Heart left ventricle (tissue), 16 donors: ENCODE data around the gene TEX30. TPM values are rescaled to one million over a fixed set of nuclear protein-coding genes. Genes with fewer than 3 reads are reported as not detected.

Experiments
- ATAC-seq, 4 donors: fragments of 200-7000 bp; cut with Tn5 transposase; one replicate each; pipeline ENCODE4 v1.9.1; 2020 to 2022; ENCODE audit warnings: moderate library complexity in 4 of 4, mild to moderate bottlenecking in 3 of 4, moderate number of reproducible peaks in 1 of 4
- DNase-seq, 5 donors: peaks; one replicate each; pipeline ENCODE4 v3.0.0-alpha.2; 2020
- H3K27ac ChIP-seq, 12 donors: fragments of 200-600 bp; sonication (generic) in 4 of 12; one replicate each; pipeline versions ENCODE4 v1.5.0 to v1.8.0; 2016 to 2022; ENCODE audit warnings: mild to moderate bottlenecking in 2 of 12
- H3K27me3 ChIP-seq, 9 donors: fragments of 200-600 bp; sonication (generic) in 2 of 9; one replicate each; pipeline versions ENCODE4 v1.5.1 to v1.8.0; 2016 to 2022; ENCODE audit warnings: mild to moderate bottlenecking in 3 of 9
- H3K36me3 ChIP-seq, 9 donors: fragments of 200-600 bp; sonication (generic) in 2 of 9; one replicate each; pipeline versions ENCODE4 v1.5.0 to v1.8.0; 2018 to 2022; ENCODE audit warnings: mild to moderate bottlenecking in 2 of 9
- H3K4me1 ChIP-seq, 12 donors: fragments of 200-600 bp; sonication (generic) in 4 of 12; one replicate each; pipeline versions ENCODE4 v1.5.0 to v1.8.0; 2016 to 2022; ENCODE audit warnings: mild to moderate bottlenecking in 3 of 12
- H3K4me3 ChIP-seq, 12 donors: fragments of 200-600 bp; sonication (generic) in 4 of 12; one replicate each; pipeline versions ENCODE4 v1.5.0 to v1.8.0; 2017 to 2022; ENCODE audit warnings: mild to moderate bottlenecking in 9 of 12, moderate library complexity in 4 of 12
- H3K9me3 ChIP-seq, 12 donors: fragments of 200-600 bp; sonication (generic) in 4 of 12; one replicate each; pipeline versions ENCODE4 v1.5.0 to v1.8.0; 2016 to 2022; ENCODE audit warnings: mild to moderate bottlenecking in 1 of 12
- POLR2A ChIP-seq, 2 donors: fragments of 450-650 bp; IDR thresholded peaks; one replicate each; pipeline ENCODE4 v1.6.1; 2017; ENCODE audit warnings: antibody characterized with exemption in 2 of 2, mild to moderate bottlenecking in 2 of 2, moderate library complexity in 2 of 2
- WGBS, 4 donors: extraction: QIAGEN DNeasy Blood & Tissue Kit in 2 of 4; methylation state at CpG; one replicate each; pipeline versions ENCODE4 v1.1.5 to v1.1.7; 2013 to 2018; 5-methylcytosine and 5-hydroxymethylcytosine counted together
- intact Hi-C, 10 donors: fragments of 100-400 bp; cut with DNase I; formaldehyde crosslinking; loops; one replicate each; pipeline versions ENCODE4 v1.11.1 to v1.14.2; 2022
- polyA plus RNA-seq, 2 donors: library from polyadenylated mRNA; stranded (reverse); fragments of 200-250 nt; gene quantifications; one replicate each; pipeline ENCODE4 v1.2.3, GENCODE V29; 2013
- total RNA-seq, 9 donors: library from RNA; depleted of rRNA in 2 of 9; stranded (reverse); fragments of >200 nt in 2 of 9; fragmentation: NEBNext Ultra II Directional in 3 of 9; extraction: Animal tissue kit (Norgen Biotek cat#: 25700) in 3 of 9; gene quantifications; one replicate each; pipeline versions ENCODE4 v1.1.0 to v1.2.4, GENCODE V29; 2016 to 2023
- TF ChIP-seq, protein P1 (sequence below), 12 donors: fragments of 200-600 bp; sonication (generic) in 4 of 12; IDR thresholded peaks; one replicate each; pipeline versions ENCODE4 v1.5.0 to v1.8.0; 2018 to 2022; ENCODE audit warnings: antibody characterized with exemption in 12 of 12, mild to moderate bottlenecking in 5 of 12
- donor health status: ischemic (EF 13 %, LVEDD 7.1; RV severe dilation, severe dysfunction).
- donor health status: healthy with polysubstance abuse.
- donor health status: DM: no; HTN: yes; CAD: no.
- donor health status: DM: no; HTN: no; CAD: no.
- donor health status: ischemic (EF 25% LVEDD 6.9; RV normal size, moderate dysfunction).
- donor health status: ischemic (EF 25% LVEDD 5.7; RV mildly dilated, moderate dysfunction).
- donor health status: healthy.
- donor health status: DM: yes; HTN: yes; CAD: no.
- donor health status: ischemic (EF 35%, LVEDD 5.7; RV mildly dilated, moderate dysfunction).
- donor health status: nonischemic (EF 11% LVEDD 7.7; RV severe dilation, severe dysfunction).
- donor health status: DM: yes; HTN: yes; CAD: no.
- donor health status: PGD.
- donor health status: ischemic (EF 29% LVEDD 5.4; RV normal size, mild dysfunction).
- donor health status: nonischemic (EF 23%, LVEDD 6.1; RV moderate dilation, normal function).

The TEX30 gene
- total and polyA plus RNA-seq, 11 donors = 6.0 to 13.7 (median 10.2) TPM

DNA sequence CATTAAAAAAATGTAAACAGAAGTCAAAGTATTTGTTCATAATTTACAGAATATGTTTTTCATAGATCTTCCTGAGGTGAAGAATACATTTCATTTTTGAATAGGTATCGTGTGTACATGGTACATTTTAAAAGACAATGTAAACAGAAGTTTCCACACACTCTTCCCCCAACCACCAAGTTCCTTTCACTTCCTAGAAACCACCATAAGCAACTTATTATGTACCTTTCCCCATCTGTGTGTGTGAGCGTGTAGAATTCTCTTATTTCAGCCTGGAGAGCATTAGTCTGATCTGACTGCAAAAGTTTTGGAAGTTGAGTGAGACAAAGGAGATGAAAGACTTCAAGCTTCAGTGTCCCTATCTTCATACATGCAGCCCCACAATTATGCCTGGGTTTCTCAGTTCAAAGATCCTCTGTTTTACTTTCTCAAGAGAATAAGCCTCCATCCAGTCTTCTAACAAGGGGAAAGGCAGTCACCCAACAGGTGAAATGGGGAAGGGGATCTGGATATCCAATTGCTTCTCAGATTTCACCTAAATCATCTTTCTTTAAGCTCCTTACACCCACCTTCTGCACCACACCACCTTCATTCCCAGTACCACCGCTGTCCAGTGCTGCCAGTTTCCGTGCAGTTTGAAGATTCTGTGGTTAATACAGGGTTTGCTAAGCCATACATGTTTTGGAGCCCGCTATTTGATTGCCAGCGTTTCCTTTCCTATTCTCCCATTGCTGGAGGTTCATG lies 2.1 kb downstream of the TEX30 start:
- TF ChIP-seq, protein P1, sequence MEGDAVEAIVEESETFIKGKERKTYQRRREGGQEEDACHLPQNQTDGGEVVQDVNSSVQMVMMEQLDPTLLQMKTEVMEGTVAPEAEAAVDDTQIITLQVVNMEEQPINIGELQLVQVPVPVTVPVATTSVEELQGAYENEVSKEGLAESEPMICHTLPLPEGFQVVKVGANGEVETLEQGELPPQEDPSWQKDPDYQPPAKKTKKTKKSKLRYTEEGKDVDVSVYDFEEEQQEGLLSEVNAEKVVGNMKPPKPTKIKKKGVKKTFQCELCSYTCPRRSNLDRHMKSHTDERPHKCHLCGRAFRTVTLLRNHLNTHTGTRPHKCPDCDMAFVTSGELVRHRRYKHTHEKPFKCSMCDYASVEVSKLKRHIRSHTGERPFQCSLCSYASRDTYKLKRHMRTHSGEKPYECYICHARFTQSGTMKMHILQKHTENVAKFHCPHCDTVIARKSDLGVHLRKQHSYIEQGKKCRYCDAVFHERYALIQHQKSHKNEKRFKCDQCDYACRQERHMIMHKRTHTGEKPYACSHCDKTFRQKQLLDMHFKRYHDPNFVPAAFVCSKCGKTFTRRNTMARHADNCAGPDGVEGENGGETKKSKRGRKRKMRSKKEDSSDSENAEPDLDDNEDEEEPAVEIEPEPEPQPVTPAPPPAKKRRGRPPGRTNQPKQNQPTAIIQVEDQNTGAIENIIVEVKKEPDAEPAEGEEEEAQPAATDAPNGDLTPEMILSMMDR (IDR thresholded peaks at IDR 0.05) = no peak
- TF ChIP-seq POLR2A (IDR thresholded peaks at IDR 0.05) = no peak
- Histone ChIP-seq H3K36me3 (peaks cover 0 to 15% (median 8%) of the 10 kb centered on the region in 9 donors), H3K4me1 (peaks cover 0 to 23% (median 7%) of the 10 kb centered on the region in 12 donors), H3K27ac (no peak overlapping the region), H3K9me3 (no peaks in the 10 kb centered on the region), H3K4me3 (no peak overlapping the region), H3K27me3 (no peaks in the 10 kb centered on the region)
- no peak for DNase-seq
- WGBS, 4 donors = 92 to 95% (median 94%) methylated on average over 6 of the region's 6 CpGs
- intact Hi-C loops = loop anchor here in 4 of 10 donors (2.0 to 10.0 kb wide), 4 partner anchors 174 to 187 kb away; partner anchors contain the start of gene TPP2 (in 2 of the 4)
- no peak for ATAC-seq

DNA sequence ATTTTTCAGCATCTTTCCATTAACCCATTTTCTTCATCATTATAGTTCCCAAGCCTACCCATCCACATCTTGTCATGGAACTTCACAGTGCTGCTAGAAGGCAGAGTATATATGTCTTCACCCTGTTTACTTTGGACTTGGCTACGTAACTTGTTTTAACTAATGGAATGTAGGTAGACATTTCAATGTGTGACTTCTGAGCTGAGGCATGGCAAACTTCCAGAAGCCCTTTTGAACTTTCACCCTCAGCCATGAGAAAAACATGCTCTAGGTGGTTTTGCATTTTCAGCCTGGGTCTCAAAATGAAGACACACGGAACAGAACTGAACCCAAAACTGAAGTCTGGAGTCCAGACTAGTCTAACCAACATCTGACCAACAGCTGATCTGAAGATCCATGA lies 3.2 kb downstream of the TEX30 start:
- DNase-seq (no peak), ATAC-seq (no peak)
- Histone ChIP-seq H3K4me1 (peaks cover 0 to 23% (median 7%) of the 10 kb centered on the region in 12 donors), H3K9me3 (no peaks in the 10 kb centered on the region), H3K4me3 (no peak overlapping the region), H3K27me3 (no peaks in the 10 kb centered on the region), H3K27ac (no peak overlapping the region), H3K36me3 (peaks cover 0 to 25% (median 8%) of the 10 kb centered on the region in 9 donors)
- TF ChIP-seq, protein P1 (IDR thresholded peaks at IDR 0.05) = no peak
- no peak for TF ChIP-seq POLR2A (IDR thresholded peaks at IDR 0.05)
- intact Hi-C loops = loop anchor here in 2 of 10 donors (5.0 to 10.0 kb wide), 2 partner anchors 173 to 186 kb away; partner anchors contain the start of gene TPP2 (in 1 of the 2)
- 88 to 96% (median 91%) methylated on average over 2 of the region's 2 CpGs for WGBS, 4 donors

DNA sequence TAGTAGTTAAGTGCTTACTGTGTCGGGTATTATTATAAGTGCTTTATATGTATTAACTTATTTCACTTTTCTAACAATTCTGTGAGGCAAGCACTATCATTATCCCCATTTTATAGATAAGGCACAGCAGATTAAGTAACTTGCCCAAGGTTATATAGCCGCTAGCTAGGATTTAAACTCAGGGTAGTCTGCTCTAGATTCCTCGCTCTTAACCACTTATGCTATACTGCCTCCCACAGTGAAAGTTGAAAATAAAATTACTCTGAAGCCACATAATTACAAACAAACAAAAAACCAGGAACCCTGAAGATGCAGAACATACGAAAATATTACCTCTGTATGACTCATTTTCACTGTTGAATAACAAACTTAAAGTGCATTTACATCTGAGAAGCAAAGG lies 3.9 kb downstream of the TEX30 start:
- 76 to 83% (median 82%) methylated on average over 4 of the region's 4 CpGs for WGBS, 4 donors
- ATAC-seq = no peak
- DNase-seq = no peak
- Histone ChIP-seq H3K4me3 (no peak overlapping the region), H3K4me1 (peaks cover 0 to 23% (median 7%) of the 10 kb centered on the region in 12 donors), H3K27me3 (no peaks in the 10 kb centered on the region), H3K36me3 (peaks cover 0 to 28% (median 8%) of the 10 kb centered on the region in 9 donors), H3K9me3 (no peaks in the 10 kb centered on the region), H3K27ac (no peak overlapping the region)
- intact Hi-C loops = loop anchor here in 2 of 10 donors (5.0 to 10.0 kb wide), 2 partner anchors 172 to 185 kb away; partner anchors contain the start of gene TPP2 (in 1 of the 2)
- no peak for TF ChIP-seq POLR2A (IDR thresholded peaks at IDR 0.05)
- TF ChIP-seq, protein P1 (IDR thresholded peaks at IDR 0.05) = no peak

DNA sequence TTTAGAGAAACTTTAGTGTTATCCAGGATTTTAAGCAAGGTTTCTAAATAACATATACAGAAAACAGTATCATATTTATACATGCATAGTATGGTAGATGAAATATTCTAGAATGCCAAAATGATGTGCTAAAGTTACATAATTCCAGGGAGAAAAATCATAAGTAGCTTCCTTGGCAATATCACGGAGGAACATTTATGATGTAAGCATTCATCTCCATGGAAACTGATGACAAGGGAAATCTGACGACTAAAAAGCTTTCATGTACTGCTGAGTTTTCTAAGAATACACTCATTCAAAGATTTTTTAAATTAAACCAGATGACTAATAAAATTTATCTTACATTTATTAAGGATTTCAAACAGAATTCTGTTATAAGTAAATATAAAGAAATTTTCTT lies 4.7 kb downstream of the TEX30 start:
- WGBS, 4 donors = 65 to 78% (median 71%) methylated on average over 2 of the region's 2 CpGs
- Histone ChIP-seq H3K36me3 (peaks cover 0 to 28% (median 8%) of the 10 kb centered on the region in 9 donors), H3K27me3 (no peaks in the 10 kb centered on the region), H3K4me1 (peaks cover 0 to 18% (median 6%) of the 10 kb centered on the region in 12 donors), H3K9me3 (no peaks in the 10 kb centered on the region), H3K27ac (no peak overlapping the region), H3K4me3 (no peak overlapping the region)
- no peak for DNase-seq
- TF ChIP-seq, protein P1 (IDR thresholded peaks at IDR 0.05) = no peak
- no peak for TF ChIP-seq POLR2A (IDR thresholded peaks at IDR 0.05)
- intact Hi-C loops = no loop called here
- ATAC-seq = no peak
